HG03039 (cell line): ENCODE results near the gene ZNF177.

Experiments used
- ATAC-seq: cut with Tn5 transposase; IDR thresholded peaks from one replicate; pipeline ENCODE4 v1.9.1; 2021; ENCODE audit warnings: mild to moderate bottlenecking, moderate library complexity; ENCODE audit not compliant: unreplicated experiment

The ZNF177 gene

GRCh38 chr19:9427941-9428340, 65.1 kb downstream of the ZNF177 start:
- no peak for ATAC-seq

DNA sequence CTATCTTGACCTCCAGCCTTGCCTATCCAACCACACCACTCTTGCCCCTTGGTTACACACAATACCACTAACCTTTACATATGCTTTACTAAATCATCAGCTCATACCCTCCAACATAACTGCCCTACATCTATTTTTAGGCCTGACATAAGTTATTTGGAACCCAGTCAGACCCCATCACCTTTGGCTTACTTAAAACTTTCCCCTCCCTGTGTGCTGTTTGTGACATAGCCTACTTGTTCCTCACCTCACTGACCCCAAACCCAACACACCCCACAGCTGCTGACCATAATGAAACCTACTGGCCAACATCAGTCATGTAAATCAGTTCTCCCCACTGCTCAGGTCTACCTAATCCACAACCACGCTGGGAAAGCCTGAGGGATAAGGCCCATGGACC, 67.6 kb downstream of the ZNF177 start:
- ATAC-seq = no peak

GRCh38 chr19:9431475-9431874, 68.7 kb downstream of the ZNF177 start:
- ATAC-seq = no peak
